T-helper 22 cell (primary cell): ENCODE data around the gene RAG1.

Experiments
- DNase-seq: peaks from one replicate; pipeline ENCODE4 v3.0.0-alpha.2; 2020; ENCODE audit warnings: low read depth

The RAG1 gene

DNA sequence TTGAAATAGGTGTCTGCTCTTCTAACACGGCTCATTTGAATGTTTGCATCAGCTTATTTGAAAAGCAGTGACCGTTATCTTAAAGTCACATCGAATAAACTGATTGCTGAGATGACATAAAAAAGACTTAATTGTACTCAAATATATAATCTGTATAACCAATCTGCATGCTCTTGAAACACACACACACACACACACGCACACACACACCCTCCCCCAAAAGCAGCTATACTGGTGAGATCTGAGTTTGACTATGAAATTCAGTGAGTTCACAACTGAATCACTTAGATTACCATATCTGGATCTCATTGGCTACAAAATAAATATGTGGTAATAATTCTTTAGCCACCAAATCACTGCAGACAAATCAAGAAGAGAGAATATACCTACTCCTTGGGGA is 22.7 kb downstream of the RAG1 start:
- no peak for DNase-seq

DNA sequence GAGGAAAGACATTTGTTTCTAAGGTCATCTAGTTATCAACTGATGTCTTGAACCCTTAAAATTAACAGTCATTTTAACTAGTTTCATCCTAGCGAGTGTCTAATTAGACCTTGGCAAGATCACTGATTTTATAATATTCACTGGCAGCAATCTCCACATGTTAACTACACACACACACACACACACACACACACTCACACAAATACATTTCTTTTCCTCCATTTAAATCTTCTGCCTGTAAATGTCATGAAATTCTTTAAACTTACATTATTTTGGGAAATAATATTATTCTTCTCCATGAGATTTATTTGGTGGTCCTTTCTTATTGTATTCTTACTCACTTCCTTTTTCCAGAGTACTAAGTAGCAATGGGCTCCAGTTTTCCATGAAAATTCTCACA is 23.6 kb downstream of the RAG1 start:
- DNase-seq, result no peak

DNA sequence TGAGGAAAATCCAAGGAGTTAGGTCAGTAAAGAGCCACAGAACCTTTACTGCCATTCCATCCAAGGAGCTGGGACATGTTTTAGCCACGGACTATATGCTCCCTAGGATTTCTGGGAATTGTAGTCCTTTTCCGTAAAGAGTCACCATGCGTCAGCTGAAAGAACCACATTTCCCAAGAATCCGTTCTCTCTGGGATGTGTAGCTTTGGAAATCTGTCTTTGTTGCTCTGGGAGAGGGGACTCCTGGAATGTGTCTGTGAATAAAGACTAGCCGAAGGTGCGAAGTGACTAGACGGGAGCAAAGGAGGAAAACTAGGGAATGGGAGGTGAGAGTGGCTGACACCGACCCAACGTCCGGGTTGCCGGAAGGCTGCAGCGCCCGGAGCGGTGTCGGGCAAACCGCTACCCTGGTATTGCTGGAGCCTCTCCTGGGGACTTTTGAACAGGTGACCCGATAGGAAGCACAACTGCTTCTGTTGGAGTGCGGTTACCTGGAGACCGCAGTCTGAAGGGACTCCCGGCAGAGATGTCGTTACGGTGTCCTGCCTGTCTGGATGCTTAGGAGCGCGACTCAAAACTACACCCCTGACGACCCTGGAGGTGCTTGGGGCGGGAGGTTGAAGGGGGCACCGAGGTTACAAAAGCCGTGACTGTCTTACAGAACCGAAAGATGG is 26.6 kb downstream of the RAG1 start, which contains the start of gene IFTAP:
IFTAP (plus strand) TSS at position 187 of the 674 bp plus-strand sequence. CDS start 15,602 bp downstream, outside the sequence.
- no peak for DNase-seq

DNA sequence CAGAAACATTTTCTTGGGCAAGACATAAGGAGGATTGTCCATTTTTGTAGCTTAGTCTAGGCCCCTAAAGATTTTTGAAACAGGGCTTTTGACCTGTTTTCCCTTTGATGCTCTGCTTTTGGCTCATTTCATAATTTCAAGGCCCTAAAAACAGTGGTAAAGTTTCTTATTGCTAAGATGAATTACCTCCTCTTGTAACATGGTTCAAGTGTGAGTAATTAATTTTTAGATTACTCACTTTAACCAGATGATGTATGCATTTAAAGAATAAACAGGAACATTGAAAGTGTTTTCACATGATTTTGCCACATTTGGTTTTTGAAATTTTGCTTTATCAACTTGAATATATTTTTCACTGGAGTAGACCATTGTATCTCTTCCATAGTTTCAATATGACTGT is 29.1 kb downstream of the RAG1 start:
- no peak for DNase-seq

DNA sequence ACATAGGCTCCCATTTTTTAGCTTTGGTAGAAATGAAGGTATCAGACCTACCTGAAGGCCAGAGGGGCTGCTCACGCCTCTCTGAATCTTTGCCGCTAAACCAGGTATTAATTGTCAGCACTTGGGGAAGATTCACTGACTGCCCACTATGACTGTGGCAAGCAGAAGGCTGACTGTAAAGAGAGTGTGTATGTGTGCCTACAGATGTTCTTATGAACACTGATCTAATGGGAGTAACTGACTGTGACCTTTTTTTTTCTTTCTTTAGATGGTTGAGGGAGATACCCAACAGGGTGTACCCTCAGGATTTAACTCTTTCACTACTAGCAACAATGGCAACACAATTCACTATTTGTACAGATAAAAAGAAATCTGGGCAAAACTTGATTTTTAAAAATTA is 30.2 kb downstream of the RAG1 start, which contains the start of gene RAG2:
RAG2 (minus strand) TSS at position 186 of the 400 bp plus-strand sequence. CDS start 4,068 bp downstream, outside the sequence.
- DNase-seq, result no peak

DNA sequence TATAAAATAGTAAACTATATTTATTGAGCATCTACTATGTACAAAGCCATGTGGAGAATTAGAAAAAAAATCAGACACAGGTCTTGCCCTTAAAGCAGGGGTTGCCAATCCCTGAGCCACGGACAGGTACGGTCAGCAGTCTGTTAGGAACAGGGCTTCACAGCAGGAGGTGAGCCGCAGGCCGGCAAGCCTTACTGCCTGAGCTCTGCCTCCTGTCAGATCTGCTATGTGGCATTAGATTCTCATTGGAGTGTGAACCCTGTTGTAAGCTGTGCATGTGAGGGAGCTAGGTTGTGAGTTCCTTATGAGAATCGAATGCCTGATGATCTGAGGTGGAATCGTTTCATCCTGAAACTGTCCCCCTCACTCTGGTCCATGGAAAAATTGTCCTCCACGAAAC is 32.4 kb downstream of the RAG1 start:
- DNase-seq, result no peak

DNA sequence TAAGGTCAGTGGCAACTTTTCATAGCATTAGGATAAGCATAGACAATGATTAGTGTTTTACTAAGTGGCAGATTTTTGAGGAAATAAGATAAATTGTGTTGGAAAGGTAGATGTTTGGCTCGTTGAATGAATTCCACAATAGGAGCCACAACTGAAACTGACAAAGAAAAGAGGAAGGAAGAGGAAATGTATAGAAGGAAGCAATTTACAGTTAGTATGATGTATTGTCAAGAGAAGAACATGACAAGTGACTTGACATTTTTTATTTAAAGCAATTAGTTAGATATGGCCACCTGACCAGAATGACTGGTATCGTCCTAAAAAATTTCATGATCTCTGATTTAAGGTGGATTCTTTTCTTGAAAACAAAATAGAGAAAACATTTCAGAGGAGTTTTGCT is 33.3 kb downstream of the RAG1 start:
- DNase-seq, result no peak

DNA sequence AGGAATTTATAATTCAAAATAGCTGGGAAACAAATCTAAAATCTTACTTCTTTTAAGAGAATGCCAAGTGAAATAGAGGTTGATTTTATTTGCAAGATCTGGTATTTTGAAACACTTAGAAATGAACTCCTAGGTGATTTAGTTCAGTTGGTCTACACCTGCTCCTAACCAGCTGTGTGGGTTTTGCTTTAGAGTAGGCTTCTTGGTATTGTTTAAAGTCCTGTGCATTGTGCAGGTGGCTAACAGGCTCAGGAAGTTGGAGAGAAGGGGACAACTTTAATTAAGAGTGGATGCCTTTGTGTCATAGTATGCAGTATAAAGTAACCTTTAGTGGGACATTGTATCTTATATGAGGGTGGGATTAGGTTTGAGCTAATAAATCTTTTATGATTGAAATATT is 34.3 kb downstream of the RAG1 start:
- DNase-seq, result no peak

DNA sequence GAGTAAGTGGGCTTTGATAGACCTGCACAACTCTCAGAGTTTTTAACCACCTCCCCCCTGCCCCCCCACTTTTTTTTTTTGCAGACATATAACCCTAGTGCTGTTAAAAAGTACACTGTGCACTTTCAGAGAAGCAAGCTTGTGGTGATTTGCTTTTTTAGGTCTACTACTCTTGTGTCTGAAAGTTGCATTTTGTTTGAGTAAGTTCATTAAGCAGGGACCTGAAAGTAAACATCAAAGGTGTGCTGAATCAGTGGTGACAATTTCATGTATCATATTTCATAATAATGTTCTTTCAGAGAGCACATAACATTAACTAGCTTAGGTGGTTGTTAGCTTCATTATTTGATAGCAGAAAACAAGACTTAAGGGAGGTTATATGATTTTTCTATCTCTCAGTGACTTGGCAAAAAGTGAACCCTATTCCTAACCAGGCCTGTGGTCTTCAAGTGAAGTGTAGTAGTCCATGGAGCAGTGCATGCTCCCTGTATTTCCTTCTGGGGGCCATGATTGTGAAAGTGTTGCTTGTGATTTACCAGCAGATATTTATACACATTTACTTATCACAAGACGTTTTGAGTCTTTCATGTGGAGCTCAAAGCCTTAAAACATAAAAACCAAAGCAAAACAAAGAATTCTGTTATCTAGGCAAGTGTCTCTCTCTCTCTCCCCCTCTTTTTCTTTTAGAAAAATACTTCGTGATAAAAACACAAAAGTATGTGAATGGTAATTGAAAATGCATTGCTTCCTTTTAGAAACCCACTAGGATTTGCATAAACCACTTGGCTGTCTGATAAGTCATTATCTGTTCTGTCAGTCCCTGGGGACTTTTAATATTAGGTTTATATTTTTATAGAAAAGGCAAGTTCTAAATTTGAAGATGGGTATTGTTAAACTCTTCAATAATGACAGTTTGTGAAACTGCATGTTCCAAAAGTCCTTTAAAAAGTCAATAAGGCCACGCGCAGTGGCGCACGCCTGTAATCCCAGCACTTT is 37.7 kb downstream of the RAG1 start:
- DNase-seq, result no peak

DNA sequence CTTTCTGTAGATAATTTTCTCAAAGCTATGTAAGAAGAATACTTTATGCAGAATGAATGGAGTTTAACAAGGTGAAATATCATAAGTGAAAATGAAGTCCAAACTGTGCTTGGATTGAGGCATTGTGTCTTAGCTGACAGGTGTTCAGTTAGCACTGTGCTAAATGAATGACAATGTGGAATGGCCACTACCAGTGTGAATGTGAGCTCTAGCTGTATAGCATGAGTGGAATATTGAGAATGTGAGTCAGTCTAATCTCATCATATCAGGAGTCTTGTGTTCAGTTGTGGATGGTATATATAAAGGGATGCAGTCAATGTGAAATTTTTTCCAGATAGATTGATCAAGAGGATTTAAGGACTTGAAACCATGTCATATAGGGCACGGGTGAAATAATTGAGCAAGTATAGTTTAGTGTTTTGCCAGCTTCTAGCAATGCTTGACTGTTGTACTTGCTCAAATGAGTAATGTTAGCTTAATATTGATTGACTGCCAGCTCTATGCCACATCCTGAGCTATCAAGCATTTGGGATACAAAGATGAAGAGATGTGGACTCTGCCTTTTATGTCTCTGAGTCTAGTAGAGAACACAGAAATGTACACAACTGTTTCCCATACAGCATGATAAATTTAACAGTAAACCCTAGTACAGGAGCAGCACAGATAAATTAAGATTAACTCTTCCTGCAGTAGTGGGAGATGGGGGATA is 40.8 kb downstream of the RAG1 start:
- no peak for DNase-seq

DNA sequence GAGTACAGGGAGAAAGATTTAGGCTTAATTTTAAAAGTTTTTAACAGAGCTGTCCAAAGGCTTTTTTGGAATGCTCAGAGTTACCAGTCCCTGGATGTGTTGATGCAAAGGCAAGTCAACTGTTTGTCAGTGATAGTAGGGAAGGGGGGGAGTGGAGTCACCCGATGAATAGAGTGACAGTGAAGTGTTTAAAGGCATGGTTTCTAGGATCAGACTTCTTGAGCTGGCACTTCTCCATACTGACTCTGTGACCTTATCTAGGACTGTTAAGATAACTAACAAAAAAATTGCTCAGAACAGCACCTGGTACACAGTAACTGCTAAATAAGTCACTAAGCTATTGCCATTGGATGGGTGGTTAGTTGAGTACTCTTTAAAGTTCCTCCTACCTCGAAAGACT is 41.6 kb downstream of the RAG1 start:
- no peak for DNase-seq

DNA sequence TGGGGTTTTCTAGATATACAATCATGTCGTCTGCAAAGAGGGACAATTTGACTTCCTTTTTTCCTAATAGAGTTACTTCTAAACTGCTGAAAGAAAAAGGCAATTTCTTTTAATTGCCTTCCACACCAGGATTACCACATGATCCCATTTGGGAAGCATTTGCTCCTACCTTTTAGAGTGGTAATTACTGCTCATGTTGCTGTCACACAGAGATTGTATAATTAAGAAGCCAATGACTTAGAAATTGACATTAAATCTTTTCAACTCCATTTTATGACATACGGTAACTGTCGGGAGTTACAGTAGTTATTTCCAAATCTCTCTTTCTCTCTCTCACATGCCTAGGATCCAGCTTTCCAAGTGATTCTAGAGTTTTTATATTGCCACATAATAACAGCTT is 48.0 kb downstream of the RAG1 start:
- DNase-seq, result no peak

DNA sequence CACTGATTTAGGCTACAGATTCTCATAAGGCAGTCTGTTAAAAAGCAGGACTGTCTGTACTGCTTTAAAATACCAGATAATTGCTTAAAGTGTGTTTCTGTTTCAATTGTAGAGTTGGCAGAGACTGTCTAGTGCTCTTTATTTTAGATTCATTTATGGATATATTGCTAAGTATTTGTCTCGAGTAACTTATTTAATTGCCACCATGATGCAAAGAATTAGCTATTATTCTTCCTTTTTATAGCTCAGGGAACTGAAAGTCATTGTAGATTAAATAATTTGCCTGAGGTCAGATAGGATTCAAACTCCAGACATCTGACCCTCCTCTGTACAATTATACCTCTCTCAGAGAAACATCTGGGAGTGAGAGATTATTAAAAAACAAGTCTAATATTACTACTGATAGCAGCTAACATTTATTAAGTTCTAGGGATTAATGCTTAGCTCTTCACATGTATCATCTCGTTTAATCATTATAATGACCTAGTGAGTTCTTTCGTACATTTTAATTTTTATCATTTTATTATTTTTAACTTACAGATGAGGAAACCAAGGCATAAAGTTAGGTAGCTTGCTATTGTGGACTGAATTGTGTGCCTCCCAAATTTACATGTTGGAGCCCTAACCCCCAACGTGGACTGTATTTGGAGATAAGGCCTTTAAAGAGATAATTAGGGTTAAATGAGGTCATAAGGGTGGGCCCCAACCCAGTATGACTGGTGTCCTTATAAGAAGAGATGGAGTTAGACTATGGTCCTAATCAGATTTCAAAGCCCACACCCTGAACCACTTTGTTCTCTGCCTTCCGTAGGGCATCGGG is 49.9 kb downstream of the RAG1 start:
- DNase-seq, result no peak

DNA sequence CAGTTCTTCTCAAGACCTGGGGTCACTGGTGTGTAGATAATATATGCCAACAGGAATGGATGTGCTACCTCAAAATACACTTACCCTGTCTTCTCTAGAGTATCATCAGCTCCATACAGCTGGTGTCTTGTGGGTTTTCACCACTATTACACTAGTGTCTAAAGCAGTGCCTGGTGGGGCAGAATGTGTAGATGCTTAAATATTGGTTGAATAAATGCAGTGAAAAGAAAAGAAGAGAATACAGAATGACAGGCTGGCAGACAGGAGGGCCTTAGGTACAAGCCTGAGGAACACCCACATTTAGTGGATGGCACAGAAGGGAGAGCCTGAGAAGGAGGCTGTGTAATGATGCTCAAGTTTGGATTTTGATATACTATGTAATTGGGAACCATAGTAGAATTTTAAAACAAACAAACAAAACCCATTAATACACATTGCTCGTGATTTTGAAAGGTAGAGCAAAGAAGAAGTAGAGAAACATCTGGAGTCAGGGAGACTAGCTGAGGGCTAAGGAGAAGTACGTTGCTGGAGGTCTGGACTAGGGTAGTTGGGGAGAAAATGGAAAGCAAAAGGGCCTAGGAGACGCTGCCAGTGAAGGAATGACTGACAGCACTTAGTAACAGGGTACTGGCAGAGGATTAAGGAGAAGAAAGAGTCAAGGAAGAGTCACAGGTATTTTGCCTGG is 50.7 kb downstream of the RAG1 start:
- no peak for DNase-seq

DNA sequence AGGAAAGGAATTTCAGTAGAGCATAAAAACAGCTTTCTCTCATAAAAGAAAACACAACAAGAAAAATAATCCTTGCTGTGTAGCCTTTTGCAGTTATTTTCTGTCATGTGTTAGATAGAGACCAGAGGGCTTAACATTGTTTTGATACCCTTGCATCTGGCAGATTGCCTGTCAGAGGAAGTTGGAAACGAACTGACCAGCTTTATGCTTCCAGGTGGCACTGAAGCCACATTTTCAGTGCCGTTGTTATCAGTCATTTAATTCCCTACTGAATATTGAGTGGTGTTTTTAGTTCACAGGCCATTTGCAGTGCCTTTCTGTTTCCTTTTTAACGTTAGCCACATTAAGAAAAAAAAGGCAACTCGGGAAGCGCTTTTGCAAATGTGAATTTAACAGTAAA is 51.7 kb downstream of the RAG1 start:
- DNase-seq, result no peak

DNA sequence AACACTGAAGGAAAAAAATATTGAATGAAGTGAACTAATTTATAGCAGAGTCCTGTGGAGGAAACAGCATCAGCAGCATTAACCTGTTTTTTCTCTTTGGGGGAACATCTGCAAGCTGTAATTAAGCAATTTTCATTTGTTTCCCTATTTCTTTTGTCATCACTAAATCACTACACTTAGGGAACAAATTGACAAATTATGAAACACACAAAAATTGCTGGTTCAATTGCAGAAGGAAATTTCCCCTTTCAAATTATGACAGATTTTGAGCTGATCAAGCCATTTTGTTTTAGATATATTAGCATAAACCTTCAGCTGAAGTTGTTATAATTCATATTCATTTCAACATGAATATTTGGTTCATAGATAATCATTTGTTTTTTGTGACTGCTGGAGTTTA is 52.4 kb downstream of the RAG1 start:
- DNase-seq, result no peak

DNA sequence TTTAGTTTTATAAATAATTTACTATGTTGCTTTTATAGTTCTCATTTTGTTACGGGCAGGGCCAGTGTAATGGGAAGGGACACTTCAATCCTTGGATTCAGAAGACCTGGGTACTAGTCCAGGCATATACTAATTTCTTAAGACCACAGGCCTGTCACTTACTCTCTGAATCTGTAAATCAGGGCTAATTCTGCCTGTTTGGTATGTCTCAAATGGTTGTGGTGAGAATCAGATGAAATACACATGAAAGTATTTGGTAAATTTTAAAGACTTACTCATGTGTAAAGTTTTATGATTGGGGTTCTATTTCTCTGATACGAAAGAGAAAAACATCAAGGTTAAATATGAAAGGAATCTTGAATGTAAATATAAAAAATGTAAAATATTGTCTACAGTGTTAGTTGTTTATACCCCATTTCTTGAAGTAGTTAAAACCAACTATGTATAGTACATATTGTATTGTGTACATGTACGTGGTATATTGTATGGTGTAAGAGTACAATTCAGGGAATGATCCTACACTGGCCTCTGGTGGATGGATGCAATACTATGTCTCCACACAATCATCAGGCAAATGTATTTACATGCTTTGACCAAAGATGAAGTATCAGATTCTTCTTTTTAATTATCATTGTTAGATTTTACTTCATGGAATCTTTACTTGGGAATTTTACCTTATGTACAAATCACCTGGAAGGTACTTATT is 54.8 kb downstream of the RAG1 start:
- DNase-seq, result no peak

DNA sequence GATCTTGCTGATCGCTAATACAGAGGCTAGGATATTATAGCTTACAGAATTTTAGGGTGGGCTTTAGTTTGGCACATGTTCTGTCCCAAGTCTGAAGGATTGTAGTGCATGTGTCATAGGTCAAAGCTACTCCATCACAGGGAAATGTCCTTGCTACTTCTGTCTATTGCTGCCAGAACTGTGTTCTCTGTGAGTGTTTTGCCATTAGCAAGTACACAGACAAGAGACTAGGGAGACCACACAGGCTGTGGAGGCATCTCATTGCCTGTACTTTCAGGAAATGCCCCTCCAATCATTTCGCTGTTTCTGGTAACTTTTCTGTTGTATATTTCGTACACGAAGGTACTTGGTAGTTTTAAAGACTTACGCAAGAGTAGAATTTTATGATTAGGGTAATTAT is 55.7 kb downstream of the RAG1 start:
- no peak for DNase-seq

DNA sequence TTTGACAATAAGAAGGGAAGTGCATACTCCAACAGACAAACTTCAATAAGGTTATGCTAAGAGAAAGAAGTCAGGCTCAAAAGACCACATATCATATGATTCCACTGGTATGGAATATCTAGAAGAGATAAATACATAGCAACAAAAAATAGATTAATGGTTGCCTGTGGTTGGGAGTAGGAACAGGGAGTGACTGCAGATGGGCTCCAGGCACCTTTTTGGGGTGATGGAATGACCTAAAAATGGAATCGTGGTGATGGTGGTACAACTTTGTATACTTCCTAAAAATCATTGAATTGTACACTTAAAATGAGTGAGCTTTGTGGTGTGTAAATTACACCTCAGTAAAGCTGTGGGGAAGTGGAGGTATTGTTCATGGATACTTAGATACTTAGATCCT is 59.2 kb downstream of the RAG1 start:
- DNase-seq, result no peak

DNA sequence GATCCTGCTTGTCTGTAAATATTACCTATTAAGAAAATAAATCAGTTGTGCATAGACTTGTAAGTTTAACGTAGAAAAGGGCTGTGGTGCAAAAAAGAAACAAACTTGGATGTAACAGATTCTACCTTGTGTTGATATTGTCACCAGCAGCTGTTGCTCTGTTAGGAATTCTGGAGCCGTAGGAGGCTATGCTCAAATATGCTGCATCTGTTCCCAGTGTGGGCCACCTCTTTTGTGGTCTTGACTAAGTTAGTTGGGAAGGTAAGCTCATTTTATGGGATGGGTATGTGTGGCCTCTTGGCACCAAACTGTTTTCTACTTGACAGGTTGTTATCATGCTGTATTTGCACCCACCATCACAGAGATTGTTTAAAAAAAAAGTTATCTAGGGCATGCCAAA is 59.7 kb downstream of the RAG1 start:
- DNase-seq, result no peak
